ENCODE results near the gene ERMAP. TPM values are rescaled to one million over a fixed set of nuclear protein-coding genes. Genes with fewer than 3 reads are reported as not detected.

Gene ERMAP
- total and polyA plus RNA-seq, 9 of the 15 experiments (the other 6 are each of a cell fraction or from before 2014, with no cell fraction given) = 8.0 to 31.4 (median 22.5) TPM

DNA sequence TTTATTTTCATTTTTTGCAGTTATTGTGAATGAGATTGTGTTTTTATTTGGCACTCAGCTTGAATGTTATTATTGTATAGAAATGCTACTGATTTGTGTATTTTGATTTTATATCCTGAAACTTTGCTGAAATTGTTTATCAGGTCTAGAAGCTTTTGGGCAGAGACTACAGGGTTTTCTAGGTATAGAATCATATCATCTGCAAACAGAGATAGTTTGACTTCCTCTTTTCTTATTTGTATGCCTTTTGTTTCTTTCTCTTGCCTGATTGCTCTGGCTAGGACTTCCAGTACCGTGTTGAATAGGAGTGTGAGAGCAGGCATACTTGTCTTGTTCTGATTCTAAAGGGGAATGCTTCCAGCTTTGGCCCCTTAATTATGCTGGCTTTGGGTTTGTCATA is 56.7 kb downstream of the ERMAP start (continued):
- TF ChIP-seq STAT6 (CRISPR knock-in tag; IDR thresholded peaks at IDR 0.05) (no peak), TAF9B (IDR thresholded peaks at IDR 0.05; ENCODE audit: partially characterized antibody) (no peak), NUFIP1 (IDR thresholded peaks at IDR 0.05; ENCODE audit: partially characterized antibody) (no peak), MEF2A (IDR thresholded peaks at IDR 0.05; ENCODE audit: control insufficient read depth, low read depth, low read length) (no peak), PTRF (tag; IDR thresholded peaks at IDR 0.05) (no peak), ATF2 (CRISPR knock-in tag; IDR thresholded peaks at IDR 0.05) (no peak), RBM15 (IDR thresholded peaks at IDR 0.05; ENCODE audit: insufficient read depth, low read length) (no peak), CTCF (IDR thresholded peaks at IDR 0.05 in 2 of 3, conservative IDR thresholded peaks at IDR 0.05 in 1 of 3; ENCODE audit: insufficient read depth in 2 of 3, low read depth in 1 of 3, low read length in 3 of 3) (no peak), ZNF274 (IDR thresholded peaks at IDR 0.05; ENCODE audit: borderline replicate concordance, low read depth, low read length) (no peak), TRIM28 (IDR thresholded peaks at IDR 0.05) (no peak), GATA2 (CRISPR knock-in tag; IDR thresholded peaks at IDR 0.05) (0 out of 2 replicates have a peak, but pooled peaks have one; percentile 14), FOXA3 (CRISPR knock-in tag; conservative IDR thresholded peaks at IDR 0.05 in 1 of 2, IDR thresholded peaks at IDR 0.05 in 1 of 2) (peak in 1 of 2 experiments; percentile 40; a peak in 1 of 4 replicates)
- TF ChIP-seq, protein P1, sequence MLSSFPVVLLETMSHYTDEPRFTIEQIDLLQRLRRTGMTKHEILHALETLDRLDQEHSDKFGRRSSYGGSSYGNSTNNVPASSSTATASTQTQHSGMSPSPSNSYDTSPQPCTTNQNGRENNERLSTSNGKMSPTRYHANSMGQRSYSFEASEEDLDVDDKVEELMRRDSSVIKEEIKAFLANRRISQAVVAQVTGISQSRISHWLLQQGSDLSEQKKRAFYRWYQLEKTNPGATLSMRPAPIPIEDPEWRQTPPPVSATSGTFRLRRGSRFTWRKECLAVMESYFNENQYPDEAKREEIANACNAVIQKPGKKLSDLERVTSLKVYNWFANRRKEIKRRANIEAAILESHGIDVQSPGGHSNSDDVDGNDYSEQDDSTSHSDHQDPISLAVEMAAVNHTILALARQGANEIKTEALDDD (IDR thresholded peaks at IDR 0.05) = no peak

All from K562 (cell line).